IMR-90 (cell line): ENCODE results near the gene ZNF23. TPM values are rescaled to one million over a fixed set of nuclear protein-coding genes. Genes with fewer than 3 reads are reported as not detected.

Experiments
- ATAC-seq: fragments of 200-7000 bp; cut with Tn5 transposase; 2 replicates; pipeline ENCODE4 v1.9.1; 2020; ENCODE audit warnings: low read depth, mild to moderate bottlenecking, moderate library complexity
- BruUV-seq: library from RNA; stranded (reverse); fragments of 400-500 nt; replicated peaks from 2 replicates; lab custom pipeline; 2021; lab: Mats Ljungman, UMichigan
- CTCF ChIA-PET: fragments of 300-600 bp; formaldehyde crosslinking; extraction: SDS; loops from one replicate; lab custom pipeline; 2021; ENCODE audit warnings: antibody characterized with exemption; lab: Yijun Ruan, JAX
- POLR2A ChIA-PET: fragments of 300-600 bp; sonication (Branson Sonifier 250); formaldehyde crosslinking; loops from one replicate; lab custom pipeline; 2022; ENCODE audit warnings: antibody characterized with exemption; ENCODE audit not compliant: unreplicated experiment; lab: Charles Lee
- DNase-seq: peaks from one replicate; pipeline ENCODE4 v3.0.0; 2013
- H2AFZ ChIP-seq: replicated peaks from 2 replicates; pipeline ENCODE3; 2013; ENCODE audit warnings: low read length, mild to moderate bottlenecking; ENCODE audit not compliant: poor library complexity
- H2AK5ac ChIP-seq: 2 replicates; pipeline ENCODE4 v1.6.1; 2013; ENCODE audit warnings: low read depth, low read length, inconsistent platforms
- H2AK9ac ChIP-seq: replicated peaks from 2 replicates; pipeline ENCODE3; 2013; ENCODE audit warnings: mild to moderate bottlenecking, low read depth, low read length, moderate library complexity; ENCODE audit not compliant: poor library complexity
- H2BK120ac ChIP-seq: 2 replicates; pipeline ENCODE4 v1.6.1; 2013; ENCODE audit warnings: low read depth, low read length, inconsistent platforms
- H2BK15ac ChIP-seq: 3 replicates; pipeline ENCODE4 v1.6.1; 2013; ENCODE audit warnings: low read depth, low read length, inconsistent platforms
- H2BK20ac ChIP-seq: 2 replicates; pipeline ENCODE4 v1.6.1; 2013; ENCODE audit warnings: low read depth, mild to moderate bottlenecking, inconsistent platforms, low read length, moderate library complexity
- H2BK5ac ChIP-seq: 2 replicates; pipeline ENCODE4 v1.6.1; 2013; ENCODE audit warnings: mild to moderate bottlenecking, low read depth, low read length, inconsistent platforms; ENCODE audit not compliant: poor library complexity, severe bottlenecking
- H3K14ac ChIP-seq: replicated peaks from 2 replicates; pipeline ENCODE4 v1.6.1; 2013; ENCODE audit warnings: low read depth, low read length, inconsistent platforms
- H3K18ac ChIP-seq: 2 replicates; pipeline ENCODE4 v1.6.1; 2013; ENCODE audit warnings: low read depth, low read length, control low read depth
- H3K23ac ChIP-seq: 2 replicates; pipeline ENCODE4 v1.6.1; 2013; ENCODE audit warnings: low read depth, low read length, inconsistent platforms
- H3K27ac ChIP-seq: 2 replicates; pipeline ENCODE4 v1.5.1; 2013; ENCODE audit warnings: mild to moderate bottlenecking, control low read depth, low read length; ENCODE audit not compliant: insufficient read depth
- H3K27me3 ChIP-seq: 2 replicates; pipeline ENCODE4 v1.6.1; 2013; ENCODE audit warnings: low read length; ENCODE audit not compliant: control insufficient read depth, insufficient read depth
- H3K36me3 ChIP-seq: 2 replicates; pipeline ENCODE4 v1.6.1; 2013; ENCODE audit warnings: low read length, mixed read lengths; ENCODE audit not compliant: control insufficient read depth, insufficient read depth
- H3K4ac ChIP-seq: 2 replicates; pipeline ENCODE4 v1.6.1; 2013; ENCODE audit warnings: low read depth, low read length, inconsistent platforms
- H3K4me1 ChIP-seq: 2 replicates; pipeline ENCODE4 v1.6.1; 2013; ENCODE audit warnings: low read length, mixed read lengths; ENCODE audit not compliant: control insufficient read depth, insufficient read depth
- H3K4me2 ChIP-seq: 2 replicates; pipeline ENCODE4 v1.6.1; 2013; ENCODE audit warnings: low read depth, mild to moderate bottlenecking, control low read depth, low read length, moderate library complexity
- H3K4me3 ChIP-seq: 2 replicates; pipeline ENCODE4 v1.5.1; 2013; ENCODE audit warnings: low read depth, mild to moderate bottlenecking, control low read depth, low read length, moderate library complexity; ENCODE audit not compliant: insufficient read depth
- H3K56ac ChIP-seq: 2 replicates; pipeline ENCODE4 v1.6.1; 2013; ENCODE audit warnings: low read length, inconsistent platforms; ENCODE audit not compliant: insufficient read depth; ENCODE audit errors: extremely low read depth
- H3K79me1 ChIP-seq, 2 experiments: 2 replicates each; pipeline ENCODE4 v1.6.1; 2013; ENCODE audit warnings: low read length in 2 of 2, inconsistent platforms in 1 of 2, low read depth in 1 of 2
- H3K9ac ChIP-seq: 2 replicates; pipeline ENCODE4 v1.6.1; 2013; ENCODE audit warnings: low read depth, low read length, control low read depth
- H3K9me1 ChIP-seq: 2 replicates; pipeline ENCODE4 v1.6.1; 2013; ENCODE audit warnings: low read length, inconsistent platforms; ENCODE audit not compliant: insufficient read depth
- H3K9me3 ChIP-seq: 2 replicates; pipeline ENCODE4 v1.6.1; 2013; ENCODE audit warnings: low read length; ENCODE audit not compliant: control insufficient read depth, insufficient read depth
- H4K20me1 ChIP-seq: 2 replicates; pipeline ENCODE4 v1.6.1; 2013; ENCODE audit warnings: low read length, inconsistent platforms; ENCODE audit not compliant: insufficient read depth
- H4K5ac ChIP-seq: 2 replicates; pipeline ENCODE4 v1.6.1; 2013; ENCODE audit warnings: mild to moderate bottlenecking, low read depth, low read length, control low read depth
- H4K8ac ChIP-seq, 2 experiments: 2 replicates each; pipeline ENCODE4 v1.6.1; 2013; ENCODE audit warnings: low read depth in 2 of 2, low read length in 2 of 2, control low read depth in 1 of 2, inconsistent platforms in 1 of 2
- H4K91ac ChIP-seq: 2 replicates; pipeline ENCODE4 v1.6.1; 2013; ENCODE audit warnings: low read depth, low read length, inconsistent platforms; ENCODE audit not compliant: insufficient read depth
- FOS ChIP-seq: fragments of 150-350 bp; IDR thresholded peaks from 2 replicates; pipeline ENCODE4 v1.6.1; 2016; ENCODE audit warnings: low read depth, low read length
- MAFK ChIP-seq: IDR thresholded peaks from 2 replicates; pipeline ENCODE4 v1.6.1; 2012; ENCODE audit warnings: low read depth, low read length, improper control_type of control experiment
- dilution Hi-C: fragments of 300-500 bp; cut with HindIII; formaldehyde crosslinking; loops from one replicate; pipeline ENCODE4 v1.14.3; 2018; ENCODE audit warnings: low sequenced_read_pairs; ENCODE audit not compliant: unreplicated experiment
- in situ Hi-C: fragments of 300-500 bp; cut with MboI; formaldehyde crosslinking; loops from 3 replicates; pipeline ENCODE4 v1.14.3; 2019; ENCODE audit warnings: low sequenced_read_pairs, inconsistent platforms, mixed read lengths
- intact Hi-C: fragments of 100-400 bp; cut with micrococcal nuclease; formaldehyde crosslinking; loops from 2 replicates; pipeline ENCODE4 v1.10.0; 2022
- polyA plus RNA-seq, 3 experiments: library from polyadenylated mRNA; depleted of rRNA; stranded (reverse); fragments of >200 nt; gene quantifications; 2 replicates each; pipeline ENCODE4 v1.2.3, GENCODE V29; 2012; ENCODE audit warnings: low replicate concordance in 1 of 3
- total RNA-seq: library from RNA; depleted of rRNA; stranded (reverse); fragments of >200 nt; gene quantifications from 2 replicates; pipeline ENCODE4 v1.2.3, GENCODE V29; 2012

Gene ZNF23
- total and polyA plus RNA-seq, 2 of the 4 experiments (the other 2 are of a cell fraction): 7.5 to 8.8 TPM

DNA sequence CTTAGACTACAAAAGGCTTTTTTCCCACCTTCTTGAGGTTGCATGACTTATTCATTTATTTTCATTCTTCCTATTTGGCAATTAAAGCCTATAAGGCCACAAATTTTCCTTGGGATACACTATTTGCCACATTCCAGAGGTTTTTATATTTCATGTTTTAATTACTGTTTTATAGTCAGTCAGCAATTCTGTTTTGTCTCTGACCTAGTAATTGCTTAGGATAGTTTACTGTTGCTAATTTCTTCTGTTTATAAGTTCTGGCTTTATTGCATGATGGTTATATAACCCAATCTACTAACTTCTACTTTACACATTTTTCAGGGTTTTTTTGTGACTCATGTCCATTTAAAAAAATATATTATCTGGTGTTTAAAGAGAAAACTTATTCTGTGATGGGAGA, 2.5 kb downstream of the ZNF23 start:
- in situ Hi-C loops: no loop called here
- H2AFZ ChIP-seq: no peak overlapping the region
- H2BK5ac ChIP-seq: peak overlapping the region; percentile 92
- H3K4ac ChIP-seq: no peak overlapping the region
- no peak overlapping the region for H3K4me3 ChIP-seq
- H4K8ac ChIP-seq: no peak overlapping the region; a peak in 1 of 4 replicates
- peaks cover 6% of the 10 kb centered on the region for H3K4me1 ChIP-seq
- peaks cover 3% of the 10 kb centered on the region; the same call in 1 of the 2 replicates for H3K9me3 ChIP-seq
- no peak overlapping the region for H3K9ac ChIP-seq
- H3K79me1 ChIP-seq: peaks cover 16 to 55% of the 10 kb centered on the region in 2 experiments
- no peak overlapping the region for H4K91ac ChIP-seq
- H3K9me1 ChIP-seq: 0 out of 2 replicates have a peak, but pooled peaks cover 3% of the 10 kb centered on the region
- H3K14ac ChIP-seq: no peak overlapping the region
- dilution Hi-C loops: no loop called here
- no peak overlapping the region for H2AK5ac ChIP-seq
- DNase-seq (no peak), ATAC-seq (no peak)
- H3K23ac ChIP-seq: no peak overlapping the region
- no peak overlapping the region for H3K56ac ChIP-seq
- H4K20me1 ChIP-seq: peaks cover 4% of the 10 kb centered on the region; the same call in 1 of the 2 replicates
- H2BK20ac ChIP-seq: peak overlapping the region; percentile 85
- H3K36me3 ChIP-seq: peaks cover 22% of the 10 kb centered on the region
- H2BK15ac ChIP-seq: no peak overlapping the region
- H3K27me3 ChIP-seq: no peaks in the 10 kb centered on the region
- intact Hi-C loops: no loop called here
- H3K18ac ChIP-seq: no peak overlapping the region
- H3K27ac ChIP-seq: no peak overlapping the region; the same call in 1 of the 2 replicates
- H2AK9ac ChIP-seq: no peak overlapping the region
- H2BK120ac ChIP-seq: no peak overlapping the region
- CTCF ChIA-PET: interaction anchor here (0.7 kb wide), 1 partner anchor 34 kb away, joined by 3 read pairs; no protein-coding TSS in a partner anchor
- no TSS peak for BruUV-seq
- H4K5ac ChIP-seq: no peak overlapping the region
- H3K4me2 ChIP-seq: peak overlapping the region; percentile 7; the same call in 1 of the 2 replicates
- POLR2A ChIA-PET: no interaction called here
- TF ChIP-seq FOS: no peak
- TF ChIP-seq MAFK: 0 out of 2 replicates have a peak, but pooled peaks have one; percentile 11
